Fibroblast of lung (primary cell): ENCODE measurements around the gene C6orf136. TPM values are rescaled to one million over a fixed set of nuclear protein-coding genes. Genes with fewer than 3 reads are reported as not detected.
"Not testable (repeated sequence)": the region's sequence is repeated elsewhere in the genome, so short reads cannot be mapped to it uniquely, and the experiment has no call there.

Experiments used
- DNase-seq, 2 donors: peaks; one replicate each; pipeline versions ENCODE4 v3.0.0 to v3.0.0-alpha.2; 2010; ENCODE audit warnings: low read depth in 2 of 2
- H2AFZ ChIP-seq: 2 replicates; pipeline ENCODE4 v1.5.1; 2012; ENCODE audit warnings: low read length, control low read depth, inconsistent platforms
- H3K27ac ChIP-seq: 2 replicates; pipeline ENCODE4 v1.5.1; 2011; ENCODE audit warnings: low read length, control low read depth; ENCODE audit not compliant: insufficient read depth
- H3K27me3 ChIP-seq: 2 replicates; pipeline ENCODE4 v1.5.1; 2011; ENCODE audit warnings: mild to moderate bottlenecking, low read length; ENCODE audit not compliant: control insufficient read depth, insufficient read depth
- H3K36me3 ChIP-seq: 2 replicates; pipeline ENCODE4 v1.5.1; 2011; ENCODE audit warnings: low read length; ENCODE audit not compliant: control insufficient read depth, insufficient read depth
- H3K4me1 ChIP-seq: 2 replicates; pipeline ENCODE4 v1.5.1; 2011; ENCODE audit warnings: low read length; ENCODE audit not compliant: control insufficient read depth, insufficient read depth; ENCODE audit errors: extremely low read depth
- H3K4me2 ChIP-seq: 2 replicates; pipeline ENCODE4 v1.5.1; 2011; ENCODE audit warnings: low read length, control low read depth; ENCODE audit not compliant: insufficient read depth; ENCODE audit errors: extremely low read depth
- H3K4me3 ChIP-seq, 4 experiments: fragments of 200-600 bp in 1 of 4; sonication (generic) in 1 of 4; replicated peaks in 1 of 4; 2 replicates each; pipeline ENCODE4 v1.5.1; 2011 to 2016; ENCODE audit warnings: low read length in 4 of 4, low read depth in 3 of 4, mild to moderate bottlenecking in 3 of 4, control low read depth in 2 of 4, inconsistent platforms in 1 of 4, mixed read lengths in 1 of 4; ENCODE audit not compliant: insufficient read depth in 1 of 4; ENCODE audit errors: control extremely low read depth in 1 of 4
- H3K79me2 ChIP-seq: 2 replicates; pipeline ENCODE4 v1.5.1; 2012; ENCODE audit warnings: mild to moderate bottlenecking, low read length, inconsistent platforms; ENCODE audit not compliant: control insufficient read depth, insufficient read depth
- H3K9ac ChIP-seq: 2 replicates; pipeline ENCODE4 v1.5.1; 2011; ENCODE audit warnings: mild to moderate bottlenecking, low read length, control low read depth; ENCODE audit not compliant: insufficient read depth
- H3K9me3 ChIP-seq: 2 replicates; pipeline ENCODE4 v1.5.1; 2012; ENCODE audit warnings: low read depth, low read length; ENCODE audit not compliant: control insufficient read depth, insufficient read depth
- H4K20me1 ChIP-seq: 2 replicates; pipeline ENCODE4 v1.5.1; 2011; ENCODE audit warnings: low read length; ENCODE audit not compliant: control insufficient read depth, insufficient read depth; ENCODE audit errors: extremely low read depth
- EZH2 ChIP-seq: IDR thresholded peaks from 2 replicates; pipeline ENCODE4 v1.5.1; 2012; ENCODE audit warnings: low read length, control low read depth, mild to moderate bottlenecking; ENCODE audit errors: missing control alignments
- polyA plus RNA-seq, 2 donors: library from polyadenylated mRNA; depleted of rRNA in 1 of 2; stranded (reverse) in 1 of 2; unstranded in 1 of 2; fragments of >200 nt; gene quantifications; 2 replicates each; pipeline ENCODE4 v1.2.1, GENCODE V29; 2011 to 2012; ENCODE audit warnings: missing spikeins in 1 of 2
- total RNA-seq: library from RNA; depleted of rRNA; stranded (reverse); fragments of >200 nt; gene quantifications from 2 replicates; pipeline ENCODE4 v1.2.1, GENCODE V29; 2014
- TF ChIP-seq, protein P1 (sequence below), 2 donors: IDR thresholded peaks in 1 of 2; conservative IDR thresholded peaks in 1 of 2; 1 replicate in 1 of 2; 2 replicates in 1 of 2; pipeline ENCODE4 v1.5.1; 2011 to 2012; ENCODE audit warnings: low read length in 2 of 2, control low read depth in 1 of 2, inconsistent platforms in 1 of 2, low read depth in 1 of 2, mild to moderate bottlenecking in 1 of 2

Gene C6orf136
- total and polyA plus RNA-seq, 2 donors (not counting 1 experiment from before 2014, with no cell fraction given) = 2.5 to 3.6 TPM

GRCh38 chr6:30664994-30665767, 18.2 kb downstream of the C6orf136 start:
- DNase-seq = no peak
- H3K27me3 ChIP-seq = no peaks in the 10 kb centered on the region
- H3K4me2 ChIP-seq = no peak overlapping the region
- no peak overlapping the region for H2AFZ ChIP-seq
- TF ChIP-seq, protein P1, sequence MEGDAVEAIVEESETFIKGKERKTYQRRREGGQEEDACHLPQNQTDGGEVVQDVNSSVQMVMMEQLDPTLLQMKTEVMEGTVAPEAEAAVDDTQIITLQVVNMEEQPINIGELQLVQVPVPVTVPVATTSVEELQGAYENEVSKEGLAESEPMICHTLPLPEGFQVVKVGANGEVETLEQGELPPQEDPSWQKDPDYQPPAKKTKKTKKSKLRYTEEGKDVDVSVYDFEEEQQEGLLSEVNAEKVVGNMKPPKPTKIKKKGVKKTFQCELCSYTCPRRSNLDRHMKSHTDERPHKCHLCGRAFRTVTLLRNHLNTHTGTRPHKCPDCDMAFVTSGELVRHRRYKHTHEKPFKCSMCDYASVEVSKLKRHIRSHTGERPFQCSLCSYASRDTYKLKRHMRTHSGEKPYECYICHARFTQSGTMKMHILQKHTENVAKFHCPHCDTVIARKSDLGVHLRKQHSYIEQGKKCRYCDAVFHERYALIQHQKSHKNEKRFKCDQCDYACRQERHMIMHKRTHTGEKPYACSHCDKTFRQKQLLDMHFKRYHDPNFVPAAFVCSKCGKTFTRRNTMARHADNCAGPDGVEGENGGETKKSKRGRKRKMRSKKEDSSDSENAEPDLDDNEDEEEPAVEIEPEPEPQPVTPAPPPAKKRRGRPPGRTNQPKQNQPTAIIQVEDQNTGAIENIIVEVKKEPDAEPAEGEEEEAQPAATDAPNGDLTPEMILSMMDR (conservative IDR thresholded peaks at IDR 0.05 in 1 of 2, IDR thresholded peaks at IDR 0.05 in 1 of 2; ENCODE audit: low read depth in 1 of 2, low read length in 2 of 2) = no peak
- no peak for TF ChIP-seq EZH2
- no peak overlapping the region for H3K4me3 ChIP-seq
- H3K79me2 ChIP-seq = no peaks in the 10 kb centered on the region
- H3K9ac ChIP-seq = no peak overlapping the region
- H4K20me1 ChIP-seq = no peaks in the 10 kb centered on the region
- peaks cover 20% of the 10 kb centered on the region for H3K36me3 ChIP-seq
- H3K4me1 ChIP-seq = no peaks in the 10 kb centered on the region
- no peak overlapping the region for H3K27ac ChIP-seq
- H3K9me3 ChIP-seq = no peaks in the 10 kb centered on the region

GRCh38 chr6:30666300-30666699, 19.4 kb downstream of the C6orf136 start:
- not testable (repeated sequence) for H3K9me3 ChIP-seq, H3K9ac ChIP-seq, H3K4me2 ChIP-seq, H3K4me1 ChIP-seq, H3K79me2 ChIP-seq, H3K4me3 ChIP-seq, H4K20me1 ChIP-seq, H3K27me3 ChIP-seq, H2AFZ ChIP-seq, H3K27ac ChIP-seq
- peak in 1 of 2 donors; percentile 41 for DNase-seq
- peaks cover 26% of the 10 kb centered on the region for H3K36me3 ChIP-seq

DNA sequence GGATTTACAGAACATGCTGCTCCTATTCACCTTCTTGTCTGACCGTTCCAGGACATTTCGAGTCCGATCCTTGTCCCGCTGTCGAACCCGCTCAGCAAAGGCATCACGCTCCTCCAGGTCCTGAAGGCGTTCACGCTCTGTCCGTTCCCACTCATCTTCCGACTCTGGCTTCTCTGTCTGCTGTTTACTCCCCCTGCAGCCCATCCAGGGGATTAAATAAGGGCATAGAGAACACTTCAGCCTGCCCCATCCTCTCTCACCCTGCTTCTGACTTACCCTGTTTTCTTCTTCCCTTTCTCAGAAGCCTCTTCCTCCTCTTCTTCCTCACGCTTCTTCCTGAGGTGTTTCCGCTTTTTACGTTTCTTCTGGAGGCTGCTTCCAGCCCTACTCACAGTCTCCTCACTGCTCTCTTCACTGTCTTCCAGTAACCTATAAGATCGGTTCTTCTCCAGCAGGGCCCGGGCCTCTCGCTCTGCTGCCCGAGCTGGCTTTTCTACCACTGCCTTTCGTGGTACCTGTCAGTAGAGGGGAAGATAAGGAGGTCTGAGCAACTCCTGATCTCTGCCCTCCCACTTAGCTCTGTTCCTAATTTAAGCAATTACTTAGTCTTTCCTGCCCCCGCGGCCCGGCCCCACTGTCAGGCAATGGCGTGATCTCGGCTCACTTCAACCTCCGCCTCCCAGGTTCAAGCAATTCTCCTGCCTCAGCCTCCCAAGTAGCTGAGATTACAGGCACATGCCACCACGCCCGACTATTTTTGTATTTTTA, 24.0 kb downstream of the C6orf136 start:
- TF ChIP-seq, protein P1 (conservative IDR thresholded peaks at IDR 0.05 in 1 of 2, IDR thresholded peaks at IDR 0.05 in 1 of 2; ENCODE audit: low read depth in 1 of 2, low read length in 2 of 2) = no peak
- no peak for TF ChIP-seq EZH2
- no peak overlapping the region for H3K27ac ChIP-seq
- no peak overlapping the region for H2AFZ ChIP-seq
- H3K4me2 ChIP-seq = no peak overlapping the region
- no peak overlapping the region for H3K4me3 ChIP-seq
- H3K36me3 ChIP-seq = peaks cover 12% of the 10 kb centered on the region
- no peaks in the 10 kb centered on the region for H3K27me3 ChIP-seq
- H4K20me1 ChIP-seq = no peaks in the 10 kb centered on the region
- no peaks in the 10 kb centered on the region for H3K9me3 ChIP-seq
- no peak for DNase-seq
- H3K4me1 ChIP-seq = peaks cover 6% of the 10 kb centered on the region
- peaks cover 23% of the 10 kb centered on the region for H3K79me2 ChIP-seq
- H3K9ac ChIP-seq = no peak overlapping the region
